DOHH2 (cell line): ENCODE measurements around the gene HEATR5A.

Source experiments
- H3F3A ChIP-seq: fragments of 200-600 bp; sonication (generic), shearing (Covaris generic); 2 replicates; pipeline ENCODE4 v1.6.0; 2016; ENCODE audit warnings: antibody characterized with exemption, mild to moderate bottlenecking; ENCODE audit not compliant: control insufficient read depth, insufficient read depth
- H3K27ac ChIP-seq: fragments of 200-600 bp; sonication (generic); 2 replicates; pipeline ENCODE4 v1.5.1; 2014; ENCODE audit warnings: low read depth, mild to moderate bottlenecking, low read length, moderate library complexity
- H3K27me3 ChIP-seq: fragments of 200-600 bp; sonication (generic); 2 replicates; pipeline ENCODE4 v1.6.1; 2014; ENCODE audit warnings: mild to moderate bottlenecking, low read length, mixed read lengths; ENCODE audit not compliant: control insufficient read depth
- H3K36me3 ChIP-seq: fragments of 200-600 bp; sonication (generic); 2 replicates; pipeline ENCODE4 v1.6.1; 2014; ENCODE audit warnings: mild to moderate bottlenecking, low read length, moderate library complexity, mixed read lengths; ENCODE audit not compliant: control insufficient read depth
- H3K4me1 ChIP-seq: fragments of 200-600 bp; sonication (generic); 2 replicates; pipeline ENCODE4 v1.6.1; 2014; ENCODE audit warnings: mild to moderate bottlenecking, low read length, mixed read lengths; ENCODE audit not compliant: control insufficient read depth
- H3K4me2 ChIP-seq: fragments of 200-600 bp; sonication (generic); 2 replicates; pipeline ENCODE4 v1.6.0; 2014; ENCODE audit warnings: mild to moderate bottlenecking, low read length, moderate library complexity
- H3K4me3 ChIP-seq: fragments of 200-600 bp; sonication (generic); 2 replicates; pipeline ENCODE4 v1.5.1; 2014; ENCODE audit warnings: mild to moderate bottlenecking, low read length, mixed read lengths
- H3K79me2 ChIP-seq: fragments of 200-600 bp; sonication (generic); 2 replicates; pipeline ENCODE4 v1.6.1; 2014; ENCODE audit warnings: mild to moderate bottlenecking, low read length, mixed read lengths; ENCODE audit not compliant: control insufficient read depth
- H3K9me2 ChIP-seq: fragments of 200-600 bp; sonication (generic); replicated peaks from 2 replicates; pipeline ENCODE4 v1.6.1; 2014; ENCODE audit warnings: mild to moderate bottlenecking, low read length, mixed read lengths; ENCODE audit not compliant: control insufficient read depth
- H3K9me3 ChIP-seq: fragments of 200-600 bp; sonication (generic); 2 replicates; pipeline ENCODE4 v1.6.1; 2014; ENCODE audit warnings: antibody characterized with exemption, low read length, mixed read lengths; ENCODE audit not compliant: control insufficient read depth, insufficient read depth
- H4K20me1 ChIP-seq: fragments of 200-600 bp; sonication (generic); 2 replicates; pipeline ENCODE4 v1.6.0; 2014; ENCODE audit warnings: low read depth, mild to moderate bottlenecking, antibody characterized with exemption, low read length, moderate library complexity; ENCODE audit not compliant: control insufficient read depth, insufficient read depth
- CTCF ChIP-seq: fragments of 200-600 bp; sonication (generic); IDR thresholded peaks from one replicate; pipeline ENCODE4 v1.5.1; 2014; ENCODE audit warnings: antibody characterized with exemption, mild to moderate bottlenecking, low read depth, low read length; ENCODE audit not compliant: poor library complexity, severe bottlenecking
- EZH2phosphoT487 ChIP-seq: fragments of 200-600 bp; sonication (generic); IDR thresholded peaks from 2 replicates; pipeline ENCODE4 v1.6.1; 2017; ENCODE audit warnings: borderline replicate concordance, mild to moderate bottlenecking, antibody characterized with exemption, low read length, moderate library complexity, mixed read lengths

HEATR5A gene

DNA sequence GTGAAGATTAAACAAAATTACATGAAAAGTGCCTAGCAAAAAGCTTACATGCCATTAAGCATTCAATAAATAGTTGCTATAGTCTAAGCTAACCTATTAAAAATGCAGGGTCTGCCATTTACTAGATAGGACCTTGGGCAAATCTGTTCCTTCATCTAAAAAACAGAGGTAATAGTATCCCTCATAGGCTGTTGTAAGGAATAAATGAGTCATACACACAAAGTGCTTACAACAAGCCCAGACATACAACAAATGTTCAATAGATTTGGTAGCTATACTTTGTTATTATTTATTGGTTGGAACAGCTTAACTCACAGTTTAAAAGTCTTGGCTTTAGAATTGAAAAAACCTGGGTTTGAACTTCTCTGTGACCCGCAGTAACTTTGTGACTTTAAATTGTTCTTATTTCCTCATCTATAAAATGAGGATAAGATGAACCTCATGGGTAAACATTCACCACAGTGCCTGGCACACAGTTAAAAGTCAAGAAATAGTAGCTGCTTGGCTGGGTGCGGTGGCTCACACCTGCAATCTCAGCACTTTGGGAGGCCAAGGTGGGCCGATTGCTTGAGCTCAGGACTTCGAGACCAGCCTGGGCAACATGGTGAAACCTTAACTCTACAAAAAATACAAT is 24.7 kb downstream of the HEATR5A start:
- no peak overlapping the region for H3K4me2 ChIP-seq
- H3K36me3 ChIP-seq, result no peaks in the 10 kb centered on the region
- H3K79me2 ChIP-seq, result no peaks in the 10 kb centered on the region
- no peak for TF ChIP-seq EZH2phosphoT487
- TF ChIP-seq CTCF, result no peak
- no peak overlapping the region for H3K27ac ChIP-seq
- H4K20me1 ChIP-seq, result no peaks in the 10 kb centered on the region
- H3K4me3 ChIP-seq, result no peak overlapping the region
- no peaks in the 10 kb centered on the region for H3K9me3 ChIP-seq
- no peaks in the 10 kb centered on the region for H3K27me3 ChIP-seq
- no peaks in the 10 kb centered on the region for H3K9me2 ChIP-seq
- H3K4me1 ChIP-seq, result no peaks in the 10 kb centered on the region
- no peaks in the 10 kb centered on the region for H3F3A ChIP-seq

- H3F3A ChIP-seq, result no peaks in the 10 kb centered on the region
- no peak overlapping the region for H3K27ac ChIP-seq
- no peak overlapping the region for H3K4me3 ChIP-seq
- no peaks in the 10 kb centered on the region for H3K27me3 ChIP-seq
- H3K4me2 ChIP-seq, result no peak overlapping the region
- H3K4me1 ChIP-seq, result no peaks in the 10 kb centered on the region
- H3K9me2 ChIP-seq, result no peaks in the 10 kb centered on the region
- H4K20me1 ChIP-seq, result no peaks in the 10 kb centered on the region
- no peaks in the 10 kb centered on the region for H3K9me3 ChIP-seq
- no peak for TF ChIP-seq EZH2phosphoT487
- TF ChIP-seq CTCF, result no peak
- no peaks in the 10 kb centered on the region for H3K79me2 ChIP-seq
- H3K36me3 ChIP-seq, result no peaks in the 10 kb centered on the region
These were observed 25.2 kb downstream of the HEATR5A start for GRCh38 chr14:31395119-31395518.

GRCh38 chr14:31391977-31392503 is 28.3 kb downstream of the HEATR5A start:
- no peaks in the 10 kb centered on the region for H4K20me1 ChIP-seq
- no peaks in the 10 kb centered on the region for H3F3A ChIP-seq
- H3K79me2 ChIP-seq, result no peaks in the 10 kb centered on the region
- H3K27me3 ChIP-seq, result no peaks in the 10 kb centered on the region
- no peaks in the 10 kb centered on the region for H3K9me2 ChIP-seq
- no peak overlapping the region for H3K27ac ChIP-seq
- H3K36me3 ChIP-seq, result no peaks in the 10 kb centered on the region
- H3K4me3 ChIP-seq, result no peak overlapping the region
- TF ChIP-seq EZH2phosphoT487 (no peak), CTCF (no peak)
- H3K9me3 ChIP-seq, result no peaks in the 10 kb centered on the region
- H3K4me1 ChIP-seq, result no peaks in the 10 kb centered on the region
- no peak overlapping the region for H3K4me2 ChIP-seq
